Measurements from ENCODE around the gene ARL13B. TPM values are rescaled to one million over a fixed set of nuclear protein-coding genes. Genes with fewer than 3 reads are reported as not detected.

ARL13B gene
- total RNA-seq, 1 experiment from 2014 or later: 7.6 TPM

- Mint-ChIP-seq H3K36me3 (ENCODE audit: insufficient read depth, unreplicated experiment) (no peaks in the 10 kb centered on the region), H3K27ac (ENCODE audit: unreplicated experiment) (no peak overlapping the region), H3K4me1 (ENCODE audit: low read depth, unreplicated experiment) (peaks cover 13% of the 10 kb centered on the region), H3K27me3 (ENCODE audit: insufficient read depth, unreplicated experiment) (no peaks in the 10 kb centered on the region), H3K4me3 (ENCODE audit: unreplicated experiment) (no peak overlapping the region), H3K9me3 (ENCODE audit: unreplicated experiment) (no peaks in the 10 kb centered on the region)
- no peaks in the 10 kb centered on the region for H3K36me3 ChIP-seq (ENCODE audit: control insufficient read depth, insufficient read depth, low read length)
- DNase-seq: no peak
- intact Hi-C loops (cut with micrococcal nuclease; ENCODE audit: unreplicated experiment): no loop called here
- H3K9me3 ChIP-seq: no peaks in the 10 kb centered on the region
- TF ChIP-seq CTCF (IDR thresholded peaks at IDR 0.05; ENCODE audit: insufficient read depth in 1 of 2, low read depth in 1 of 2, low read length in 1 of 2, severe bottlenecking in 1 of 2, unreplicated experiment in 1 of 2): no peak
- ChIA-PET CTCF (no interaction called here), POLR2A (no interaction called here)
- no TSS peak for BruUV-seq (replicated peaks)
- no peaks in the 10 kb centered on the region for H3K27me3 ChIP-seq (replicated peaks; ENCODE audit: control insufficient read depth, insufficient read depth, low read length)
- no peak overlapping the region for H3K4me3 ChIP-seq (ENCODE audit: low read depth, low read length)
- no peaks in the 10 kb centered on the region for H3K4me1 ChIP-seq
Measured at GRCh38 chr3:94015025-94015424, 35.1 kb downstream of the ARL13B start.

GRCh38 chr3:94019659-94020058, 39.7 kb downstream of the ARL13B start:
- no peak overlapping the region for H3K4me3 Mint-ChIP-seq (ENCODE audit: unreplicated experiment)
- no peak overlapping the region for H3K27ac Mint-ChIP-seq (ENCODE audit: unreplicated experiment)
- Histone ChIP-seq H3K4me3 (ENCODE audit: low read depth, low read length) (no peak overlapping the region), H3K9me3 (no peaks in the 10 kb centered on the region), H3K4me1 (no peaks in the 10 kb centered on the region), H3K36me3 (ENCODE audit: control insufficient read depth, insufficient read depth, low read length) (no peaks in the 10 kb centered on the region), H3K27me3 (replicated peaks; ENCODE audit: control insufficient read depth, insufficient read depth, low read length) (no peaks in the 10 kb centered on the region)
- no peaks in the 10 kb centered on the region for H3K9me3 Mint-ChIP-seq (ENCODE audit: unreplicated experiment)
- no TSS peak for BruUV-seq (replicated peaks)
- ChIA-PET CTCF (no interaction called here), POLR2A (no interaction called here)
- no peaks in the 10 kb centered on the region for H3K36me3 Mint-ChIP-seq (ENCODE audit: insufficient read depth, unreplicated experiment)
- TF ChIP-seq CTCF (IDR thresholded peaks at IDR 0.05; ENCODE audit: insufficient read depth in 1 of 2, low read depth in 1 of 2, low read length in 1 of 2, severe bottlenecking in 1 of 2, unreplicated experiment in 1 of 2): no peak
- no peak for DNase-seq
- no peaks in the 10 kb centered on the region for H3K4me1 Mint-ChIP-seq (ENCODE audit: low read depth, unreplicated experiment)
- H3K27me3 Mint-ChIP-seq (ENCODE audit: insufficient read depth, unreplicated experiment): no peaks in the 10 kb centered on the region
- intact Hi-C loops (cut with micrococcal nuclease; ENCODE audit: unreplicated experiment): no loop called here

- H3K36me3 ChIP-seq (ENCODE audit: control insufficient read depth, insufficient read depth, low read length): no peaks in the 10 kb centered on the region
- no peaks in the 10 kb centered on the region for H3K36me3 Mint-ChIP-seq (ENCODE audit: insufficient read depth, unreplicated experiment)
- H3K4me1 ChIP-seq: no peaks in the 10 kb centered on the region
- no peak overlapping the region for H3K4me3 Mint-ChIP-seq (ENCODE audit: unreplicated experiment)
- intact Hi-C loops (cut with micrococcal nuclease; ENCODE audit: unreplicated experiment): no loop called here
- H3K9me3 Mint-ChIP-seq (ENCODE audit: unreplicated experiment): no peaks in the 10 kb centered on the region
- no peak overlapping the region for H3K27ac Mint-ChIP-seq (ENCODE audit: unreplicated experiment)
- no peak for TF ChIP-seq CTCF (IDR thresholded peaks at IDR 0.05; ENCODE audit: insufficient read depth in 1 of 2, low read depth in 1 of 2, low read length in 1 of 2, severe bottlenecking in 1 of 2, unreplicated experiment in 1 of 2)
- POLR2A ChIA-PET: no interaction called here
- no peaks in the 10 kb centered on the region for H3K27me3 ChIP-seq (replicated peaks; ENCODE audit: control insufficient read depth, insufficient read depth, low read length)
- no peak for DNase-seq
- no TSS peak for BruUV-seq (replicated peaks)
- CTCF ChIA-PET: no interaction called here
- no peak overlapping the region for H3K4me3 ChIP-seq (ENCODE audit: low read depth, low read length)
- no peaks in the 10 kb centered on the region for H3K27me3 Mint-ChIP-seq (ENCODE audit: insufficient read depth, unreplicated experiment)
- H3K4me1 Mint-ChIP-seq (ENCODE audit: low read depth, unreplicated experiment): no peaks in the 10 kb centered on the region
- no peaks in the 10 kb centered on the region for H3K9me3 ChIP-seq
Measured at GRCh38 chr3:94020293-94020692, 40.3 kb downstream of the ARL13B start.
